ES-I3 (cell line): ENCODE data around the gene CHKA.

ENCODE experiments used
- H3K36me3 ChIP-seq: 2 replicates; pipeline ENCODE4 v1.6.1; 2013; ENCODE audit warnings: mild to moderate bottlenecking, low read length, control low read depth, moderate library complexity; ENCODE audit not compliant: insufficient read depth
- H3K4me1 ChIP-seq: 2 replicates; pipeline ENCODE4 v1.6.1; 2013; ENCODE audit warnings: mild to moderate bottlenecking, control low read depth, low read length; ENCODE audit not compliant: insufficient read depth
- H3K9ac ChIP-seq: 2 replicates; pipeline ENCODE4 v1.6.1; 2013; ENCODE audit warnings: low read depth, mild to moderate bottlenecking, low read length, moderate library complexity
- H3K9me3 ChIP-seq: 2 replicates; pipeline ENCODE4 v1.6.1; 2013; ENCODE audit warnings: mild to moderate bottlenecking, low read length, moderate library complexity; ENCODE audit not compliant: control insufficient read depth, insufficient read depth

CHKA gene

GRCh38 chr11:68002938-68003845 lies 118.0 kb downstream of the CHKA start:
- Histone ChIP-seq H3K9me3 (no peaks in the 10 kb centered on the region), H3K4me1 (peaks cover 9% of the 10 kb centered on the region; the same call in 1 of the 2 replicates), H3K9ac (peak overlapping the region; percentile 48), H3K36me3 (no peaks in the 10 kb centered on the region)
